ENCODE results near the gene NTNG1. TPM values are rescaled to one million over a fixed set of nuclear protein-coding genes. Genes with fewer than 3 reads are reported as not detected.

The NTNG1 gene
- total RNA-seq, 1 experiment from 2014 or later: 1.5 TPM

- no peak overlapping the region for H3K27ac Mint-ChIP-seq
- H3K36me3 Mint-ChIP-seq (ENCODE audit: insufficient read depth in 1 of 3, low read depth in 3 of 3): peaks cover 0 to 2% (median 0%) of the 10 kb centered on the region in 3 experiments; a peak in 1 of 7 replicates
Measured at GRCh38 chr1:107247679-107248078, 106.8 kb downstream of the NTNG1 start.

More at GRCh38 chr1:107247679-107248078, 106.8 kb downstream of the NTNG1 start:
- WGBS (ENCODE audit: extremely low coverage, insufficient read length, low lambda C conversion rate): no CpG with 5 or more reads among the region's 1 CpG
- peaks cover 26 to 27% of the 10 kb centered on the region in 2 experiments for H3K4me1 Mint-ChIP-seq
- Histone ChIP-seq H2BK15ac (ENCODE audit: low read depth, low read length) (no peak overlapping the region), H3K79me1 (ENCODE audit: insufficient read depth, low read depth, low read length, poor library complexity, severe bottlenecking) (no peaks in the 10 kb centered on the region), H4K5ac (ENCODE audit: insufficient read length, low read depth, low read length) (no peak overlapping the region), H2BK5ac (ENCODE audit: insufficient read length, low read length) (no peak overlapping the region), H4K20me1 (ENCODE audit: control insufficient read depth, insufficient read depth, insufficient read length) (no peaks in the 10 kb centered on the region), H3K4me1 (ENCODE audit: insufficient read depth, low read length) (peaks cover 11% of the 10 kb centered on the region), H3K79me2 (ENCODE audit: insufficient read depth, low read length) (no peaks in the 10 kb centered on the region), H3K9ac (ENCODE audit: extremely low read depth, insufficient read length, low read length) (no peak overlapping the region), H3K4ac (ENCODE audit: low read depth, low read length) (no peak overlapping the region), H3K4me2 (ENCODE audit: insufficient read depth, insufficient read length, low read length) (no peak overlapping the region), H3K56ac (ENCODE audit: insufficient read length, low read depth, low read length) (no peak overlapping the region), H3K18ac (ENCODE audit: insufficient read length, low read depth, low read length) (no peak overlapping the region), H3K9me3 (ENCODE audit: control insufficient read depth, low read depth, low read length) (no peaks in the 10 kb centered on the region), H3K23me2 (ENCODE audit: insufficient read length, low read depth, low read length, poor library complexity, severe bottlenecking) (no peaks in the 10 kb centered on the region), H3K14ac (ENCODE audit: insufficient read depth, low read length) (no peak overlapping the region), H3K27ac (ENCODE audit: insufficient read length, low read depth, low read length) (no peak overlapping the region), H3T11ph (ENCODE audit: low read length) (no peak overlapping the region), H4K91ac (ENCODE audit: insufficient read length, low read depth, low read length) (no peak overlapping the region), H3K27me3 (ENCODE audit: insufficient read depth, low read length) (no peaks in the 10 kb centered on the region), H2BK12ac (ENCODE audit: insufficient read length, low read depth, low read length) (no peak overlapping the region), H4K8ac (replicated peaks; ENCODE audit: insufficient read length, low read depth, low read length) (no peak overlapping the region), H2BK20ac (ENCODE audit: low read depth, low read length, poor library complexity, severe bottlenecking) (no peak overlapping the region), H3K23ac (ENCODE audit: insufficient read length, low read depth, low read length) (no peak overlapping the region), H2AK5ac (ENCODE audit: insufficient read length, low read length) (no peak overlapping the region), H2BK120ac (ENCODE audit: low read depth, low read length, poor library complexity, severe bottlenecking) (no peak overlapping the region), H2AFZ (ENCODE audit: low read length) (no peak overlapping the region)
- TF ChIP-seq CTCF (conservative IDR thresholded peaks at IDR 0.05): no peak
- no peak overlapping the region for H3K4me3 Mint-ChIP-seq
- no peak for DNase-seq
- no peaks in the 10 kb centered on the region for H3K9me3 Mint-ChIP-seq
- no peaks in the 10 kb centered on the region for H3K27me3 Mint-ChIP-seq (ENCODE audit: low read depth)
